GM21576 (cell line): ENCODE measurements around the gene ZNF2.
"Not testable (repeated sequence)": the region's sequence is repeated elsewhere in the genome, so short reads cannot be mapped to it uniquely, and the experiment has no call there.

Experiments
- ATAC-seq: cut with Tn5 transposase; IDR thresholded peaks from one replicate; pipeline ENCODE4 v1.9.1; 2021; ENCODE audit warnings: mild to moderate bottlenecking, moderate library complexity; ENCODE audit not compliant: unreplicated experiment

Gene ZNF2

GRCh38 chr2:95165371-95166064 is at the start of gene ZNF2:
TSS of gene ZNF2 (plus strand) at chr2:95165809. CDS start at chr2:95176227, 10,418 bp downstream.
- peak; percentile 95 for ATAC-seq

- ATAC-seq, result no peak
Measured at GRCh38 chr2:95121093-95121406, 44.6 kb upstream of the ZNF2 start.

- peak; percentile 92 for ATAC-seq
Measured at GRCh38 chr2:95121407-95122196, 44.0 kb upstream of the ZNF2 start, which contains the start of gene MRPS5. TSS of gene MRPS5 (minus strand) at chr2:95121808. CDS start at chr2:95121791, 17 bp downstream.

- ATAC-seq, result peak; percentile 3
Measured at GRCh38 chr2:95122197-95122551, 43.4 kb upstream of the ZNF2 start.

GRCh38 chr2:95138702-95139101 is 26.9 kb upstream of the ZNF2 start:
- no peak for ATAC-seq

- no peak for ATAC-seq
Measured at GRCh38 chr2:95143838-95144237, 21.8 kb upstream of the ZNF2 start.

GRCh38 chr2:95149397-95149984 is 16.1 kb upstream of the ZNF2 start:
- ATAC-seq, result no peak

- no peak for ATAC-seq
Measured at GRCh38 chr2:95158441-95158840, 7.2 kb upstream of the ZNF2 start.

- peak; percentile 40 for ATAC-seq
Measured at GRCh38 chr2:95158891-95159619, 6.6 kb upstream of the ZNF2 start.

- ATAC-seq, result peak; percentile 88
Measured at GRCh38 chr2:95159690-95160449, 5.7 kb upstream of the ZNF2 start, which contains the start of gene ZNF514. TSS of gene ZNF514 (minus strand) at chr2:95159848. CDS start at chr2:95153253, 6,595 bp downstream.

- ATAC-seq, result peak; percentile 5
Measured at GRCh38 chr2:95165030-95165370, 609 bp upstream of the ZNF2 start.

- peak; percentile 4 for ATAC-seq
Measured at GRCh38 chr2:95166065-95166763, 605 bp downstream of the ZNF2 start.

GRCh38 chr2:95171902-95172301 is 6.3 kb downstream of the ZNF2 start:
- no peak for ATAC-seq

- no peak for ATAC-seq
Measured at GRCh38 chr2:95174031-95174542, 8.5 kb downstream of the ZNF2 start.

GRCh38 chr2:95179451-95179850 is 13.8 kb downstream of the ZNF2 start:
- no peak for ATAC-seq

GRCh38 chr2:95181774-95182173 is 16.2 kb downstream of the ZNF2 start:
- ATAC-seq, result no peak

GRCh38 chr2:95185197-95185596 is 19.6 kb downstream of the ZNF2 start:
- ATAC-seq, result no peak

GRCh38 chr2:95185973-95186372 is 20.4 kb downstream of the ZNF2 start:
- ATAC-seq, result no peak

- not testable (repeated sequence) for ATAC-seq
Measured at GRCh38 chr2:95192956-95193355, 27.3 kb downstream of the ZNF2 start.

- ATAC-seq, result no peak
Measured at GRCh38 chr2:95203911-95204310, 38.3 kb downstream of the ZNF2 start.
